CD4-positive, alpha-beta T cell (primary cell): ENCODE results near the gene LRP8. TPM values are rescaled to one million over a fixed set of nuclear protein-coding genes. Genes with fewer than 3 reads are reported as not detected.
"Not testable (repeated sequence)": the region's sequence is repeated elsewhere in the genome, so short reads cannot be mapped to it uniquely, and the experiment has no call there.

ENCODE experiments used
- ATAC-seq: fragments of 200-7000 bp; cut with Tn5 transposase; one replicate; pipeline ENCODE4 v1.10.0; 2022; ENCODE audit warnings: mild to moderate bottlenecking; ENCODE audit not compliant: poor library complexity
- CTCF ChIA-PET: fragments of 350-600 bp; sonication (Branson Sonifier 250); formaldehyde crosslinking; loops from one replicate; lab custom pipeline; 2021; ENCODE audit warnings: antibody characterized with exemption, inconsistent platforms; lab: Charles Lee
- POLR2A ChIA-PET: fragments of 350-600 bp; sonication (Branson Sonifier 250); formaldehyde crosslinking; loops from one replicate; lab custom pipeline; 2021; ENCODE audit warnings: antibody characterized with exemption, inconsistent platforms; lab: Charles Lee
- DNase-seq, 14 experiments: peaks; one replicate each; pipeline ENCODE4 v3.0.0-alpha.2; 2013 to 2020; ENCODE audit warnings: mixed read lengths in 2 of 14
- H3K27ac ChIP-seq, 2 donors: one replicate each; pipeline versions ENCODE4 v1.5.1 to v1.7.0; 2013; ENCODE audit warnings: low read length in 2 of 2, low read depth in 1 of 2, mild to moderate bottlenecking in 1 of 2
- H3K27me3 ChIP-seq, 2 experiments: 1 replicate in 1 of 2; 2 replicates in 1 of 2; pipeline versions ENCODE4 v1.6.1 to v1.7.0; 2013; ENCODE audit warnings: low read length in 2 of 2, control low read depth in 1 of 2, mild to moderate bottlenecking in 1 of 2, moderate library complexity in 1 of 2; ENCODE audit not compliant: insufficient read depth in 2 of 2, control insufficient read depth in 1 of 2
- H3K36me3 ChIP-seq: one replicate; pipeline ENCODE4 v1.6.1; 2013; ENCODE audit warnings: low read length, control low read depth; ENCODE audit not compliant: insufficient read depth
- H3K4me1 ChIP-seq: one replicate; pipeline ENCODE4 v1.6.1; 2013; ENCODE audit warnings: low read length, control low read depth; ENCODE audit not compliant: insufficient read depth
- H3K4me3 ChIP-seq: one replicate; pipeline ENCODE4 v1.5.1; 2013; ENCODE audit warnings: mild to moderate bottlenecking, low read length, moderate library complexity
- H3K9me3 ChIP-seq, 2 experiments: 1 replicate in 1 of 2; 2 replicates in 1 of 2; pipeline versions ENCODE4 v1.6.1 to v1.7.0; 2013; ENCODE audit warnings: low read length in 2 of 2, mild to moderate bottlenecking in 2 of 2, control low read depth in 1 of 2, moderate library complexity in 1 of 2; ENCODE audit not compliant: control insufficient read depth in 1 of 2, insufficient read depth in 1 of 2
- H3K27ac Mint-ChIP-seq: one replicate; pipeline ENCODE4 v1.8.0; 2020; ENCODE audit warnings: mixed read lengths
- H3K27me3 Mint-ChIP-seq: one replicate; pipeline ENCODE4 v1.8.0; 2021; ENCODE audit warnings: mixed read lengths
- H3K36me3 Mint-ChIP-seq: one replicate; pipeline ENCODE4 v1.8.0; 2021; ENCODE audit warnings: low read depth, mixed read lengths
- H3K4me1 Mint-ChIP-seq: one replicate; pipeline ENCODE4 v1.8.0; 2021; ENCODE audit warnings: low read depth, mixed read lengths
- H3K4me3 Mint-ChIP-seq: one replicate; pipeline ENCODE4 v1.8.0; 2020; ENCODE audit warnings: mild to moderate bottlenecking, mixed read lengths
- H3K9me3 Mint-ChIP-seq: one replicate; pipeline ENCODE4 v1.8.0; 2020; ENCODE audit warnings: mixed read lengths
- intact Hi-C, 2 experiments: fragments of 100-400 bp; cut with DNase I in 1 of 2; cut with micrococcal nuclease in 1 of 2; formaldehyde crosslinking; loops; one replicate each; pipeline versions ENCODE4 v1.15.1 to v1.9.0; 2023 to 2025; cut with DNase I, micrococcal nuclease
- total RNA-seq, 174 experiments: library from RNA in 2 of 174; stranded (reverse) in 2 of 174; gene quantifications; one replicate each; pipeline ENCODE4 v1.2.3 and lab custom pipeline; 2021 to 2026
- TF ChIP-seq, protein P1 (sequence below): fragments of 200-600 bp; IDR thresholded peaks from one replicate; pipeline ENCODE4 v1.8.0; 2022; ENCODE audit warnings: antibody characterized with exemption, mild to moderate bottlenecking

The LRP8 gene
- total RNA-seq, 2 experiments from 2014 or later, result 8.1 to 11.5 TPM

- H3K27ac ChIP-seq, result no peak overlapping the region
- no peak overlapping the region for H3K4me3 Mint-ChIP-seq
- no peaks in the 10 kb centered on the region for H3K4me1 ChIP-seq
- H3K27me3 Mint-ChIP-seq, result no peaks in the 10 kb centered on the region
- TF ChIP-seq, protein P1, sequence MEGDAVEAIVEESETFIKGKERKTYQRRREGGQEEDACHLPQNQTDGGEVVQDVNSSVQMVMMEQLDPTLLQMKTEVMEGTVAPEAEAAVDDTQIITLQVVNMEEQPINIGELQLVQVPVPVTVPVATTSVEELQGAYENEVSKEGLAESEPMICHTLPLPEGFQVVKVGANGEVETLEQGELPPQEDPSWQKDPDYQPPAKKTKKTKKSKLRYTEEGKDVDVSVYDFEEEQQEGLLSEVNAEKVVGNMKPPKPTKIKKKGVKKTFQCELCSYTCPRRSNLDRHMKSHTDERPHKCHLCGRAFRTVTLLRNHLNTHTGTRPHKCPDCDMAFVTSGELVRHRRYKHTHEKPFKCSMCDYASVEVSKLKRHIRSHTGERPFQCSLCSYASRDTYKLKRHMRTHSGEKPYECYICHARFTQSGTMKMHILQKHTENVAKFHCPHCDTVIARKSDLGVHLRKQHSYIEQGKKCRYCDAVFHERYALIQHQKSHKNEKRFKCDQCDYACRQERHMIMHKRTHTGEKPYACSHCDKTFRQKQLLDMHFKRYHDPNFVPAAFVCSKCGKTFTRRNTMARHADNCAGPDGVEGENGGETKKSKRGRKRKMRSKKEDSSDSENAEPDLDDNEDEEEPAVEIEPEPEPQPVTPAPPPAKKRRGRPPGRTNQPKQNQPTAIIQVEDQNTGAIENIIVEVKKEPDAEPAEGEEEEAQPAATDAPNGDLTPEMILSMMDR, result no peak
- no peak for DNase-seq
- H3K27me3 ChIP-seq, result no peaks in the 10 kb centered on the region
- H3K4me1 Mint-ChIP-seq, result peaks cover 19% of the 10 kb centered on the region
- peaks cover 6% of the 10 kb centered on the region for H3K9me3 Mint-ChIP-seq
- H3K27ac Mint-ChIP-seq, result no peak overlapping the region
- peaks cover 6 to 12% of the 10 kb centered on the region in 2 experiments for H3K9me3 ChIP-seq
- POLR2A ChIA-PET, result no interaction called here
- H3K36me3 Mint-ChIP-seq, result peaks cover 94% of the 10 kb centered on the region
- H3K36me3 ChIP-seq, result peaks cover 87% of the 10 kb centered on the region
- no peak for ATAC-seq
- H3K4me3 ChIP-seq, result no peak overlapping the region
- CTCF ChIA-PET, result no interaction called here
- intact Hi-C loops, result no loop called here
Observed at GRCh38 chr1:53207726-53208125, 120.1 kb downstream of the LRP8 start.

DNA sequence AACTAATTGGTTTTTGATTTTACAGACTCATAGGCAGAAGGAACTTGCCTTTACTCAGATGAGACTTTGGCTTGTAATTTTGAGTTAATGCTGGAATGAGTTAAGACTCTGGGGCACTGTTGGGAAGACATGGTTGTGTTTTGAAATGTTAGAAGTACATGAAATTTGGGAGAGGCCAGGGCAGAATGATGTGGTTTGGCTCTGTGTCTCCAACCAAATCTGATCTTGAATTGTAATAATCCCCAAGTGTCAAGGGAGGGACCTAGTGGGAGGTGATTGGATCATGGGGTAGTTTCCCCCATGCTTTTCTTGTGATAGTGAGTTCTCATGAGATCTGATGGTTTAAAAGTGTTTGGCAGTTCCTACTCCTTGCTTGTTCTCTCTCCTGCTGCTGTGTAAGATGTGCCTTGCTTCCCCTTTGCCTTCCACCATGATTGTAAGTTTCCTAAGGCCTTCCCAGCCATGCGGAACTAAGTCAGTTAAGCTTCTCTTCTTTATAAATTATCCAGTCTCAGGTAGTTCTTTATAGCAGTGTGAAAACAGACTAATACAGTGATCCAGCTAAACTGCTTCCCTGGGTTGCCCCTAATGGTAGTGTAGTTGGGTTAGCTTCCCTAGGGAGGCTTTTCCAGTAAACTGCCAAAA, 121.0 kb downstream of the LRP8 start:
- H3K27ac Mint-ChIP-seq, result no peak overlapping the region

DNA sequence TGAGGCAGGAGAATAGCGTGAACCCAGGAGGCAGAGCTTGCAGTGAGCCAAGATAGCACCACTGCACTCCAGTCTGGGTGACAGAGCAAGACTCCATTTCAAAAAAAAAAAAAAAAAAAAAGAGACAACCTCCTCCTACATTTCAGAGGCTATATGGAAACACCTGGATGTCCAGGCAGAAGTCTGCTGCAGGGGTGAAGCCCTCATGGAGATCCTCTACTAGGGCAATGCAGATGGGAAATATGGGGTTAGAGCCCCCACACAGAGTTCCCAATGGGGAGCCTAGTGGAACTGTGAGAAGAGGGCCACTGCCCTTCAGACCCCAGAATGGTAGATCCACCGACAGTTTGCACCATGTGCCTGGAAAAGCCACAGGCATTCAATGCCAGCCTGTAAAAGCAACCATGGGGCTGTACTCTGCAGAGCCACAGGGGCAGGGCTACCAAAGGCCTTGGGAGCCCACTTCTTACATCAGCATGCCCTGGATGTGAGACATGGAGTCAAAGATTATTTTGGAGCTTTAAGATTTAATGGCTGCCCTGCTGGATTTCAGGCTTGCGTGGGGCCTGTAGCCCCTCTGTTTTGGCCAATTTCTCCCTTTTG, 121.7 kb downstream of the LRP8 start:
- H3K4me3 ChIP-seq, H3K27ac ChIP-seq, POLR2A ChIA-PET, intact Hi-C loops, H3K27me3 Mint-ChIP-seq, H3K9me3 Mint-ChIP-seq, CTCF ChIA-PET, H3K4me1 ChIP-seq, H3K4me3 Mint-ChIP-seq, ATAC-seq, H3K27me3 ChIP-seq, H3K27ac Mint-ChIP-seq: not testable (repeated sequence)
- peaks cover 23% of the 10 kb centered on the region for H3K4me1 Mint-ChIP-seq
- peaks cover 100% of the 10 kb centered on the region for H3K36me3 Mint-ChIP-seq
- peaks cover 95% of the 10 kb centered on the region for H3K36me3 ChIP-seq
- H3K9me3 ChIP-seq, result peaks cover 6 to 12% of the 10 kb centered on the region in 2 experiments
- DNase-seq, result peak in 1 of 14 experiments; percentile 24

More for the DNA sequence above, 121.0 kb downstream of the LRP8 start:
- intact Hi-C loops, result no loop called here
- TF ChIP-seq, protein P1, result no peak
- Histone ChIP-seq H3K36me3 (peaks cover 90% of the 10 kb centered on the region), H3K4me1 (no peaks in the 10 kb centered on the region), H3K9me3 (peaks cover 6 to 12% of the 10 kb centered on the region in 2 experiments), H3K27me3 (no peaks in the 10 kb centered on the region), H3K27ac (no peak overlapping the region), H3K4me3 (no peak overlapping the region)
- DNase-seq (no peak), ATAC-seq (no peak)
- peaks cover 23% of the 10 kb centered on the region for H3K4me1 Mint-ChIP-seq
- no peaks in the 10 kb centered on the region for H3K27me3 Mint-ChIP-seq
- ChIA-PET POLR2A (no interaction called here), CTCF (no interaction called here)
- peaks cover 96% of the 10 kb centered on the region for H3K36me3 Mint-ChIP-seq
- H3K4me3 Mint-ChIP-seq, result no peak overlapping the region
- H3K9me3 Mint-ChIP-seq, result peaks cover 6% of the 10 kb centered on the region

DNA sequence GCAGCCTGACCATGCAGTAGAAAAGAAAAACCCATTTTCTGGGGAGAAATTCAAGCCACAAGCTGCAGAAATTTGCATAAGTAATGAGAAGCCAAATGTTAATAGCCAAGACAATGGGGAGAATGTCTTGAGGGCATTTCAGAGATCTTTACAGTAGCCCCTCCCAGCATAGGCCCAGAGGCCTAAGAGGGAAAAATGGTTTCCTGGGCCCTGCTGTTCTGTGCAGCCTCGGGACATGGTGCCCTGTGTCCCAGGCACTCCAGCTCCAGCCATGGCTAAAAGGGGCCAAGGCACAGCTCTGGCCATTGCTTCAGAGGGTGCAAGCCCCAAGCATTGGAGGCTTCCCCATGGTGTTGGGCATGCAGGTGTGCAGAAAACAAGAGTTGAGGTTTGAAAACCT, 122.4 kb downstream of the LRP8 start:
- H3K9me3 Mint-ChIP-seq, CTCF ChIA-PET, H3K4me3 ChIP-seq, H3K27ac ChIP-seq, H3K27ac Mint-ChIP-seq, ATAC-seq, DNase-seq, H3K27me3 Mint-ChIP-seq, H3K4me1 ChIP-seq, H3K27me3 ChIP-seq, POLR2A ChIA-PET, intact Hi-C loops, H3K4me3 Mint-ChIP-seq: not testable (repeated sequence)
- Histone ChIP-seq H3K9me3 (peaks cover 6 to 12% of the 10 kb centered on the region in 2 experiments), H3K36me3 (peaks cover 94% of the 10 kb centered on the region)
- peaks cover 23% of the 10 kb centered on the region for H3K4me1 Mint-ChIP-seq
- H3K36me3 Mint-ChIP-seq, result peaks cover 100% of the 10 kb centered on the region
